ENCODE measurements around the gene ELOA2.

ELOA2 gene

GRCh38 chr18:47063096-47063495 is 27.7 kb upstream of the ELOA2 start:
- H3K27me3 ChIP-seq (ENCODE audit: control insufficient read depth, low read length), result no peaks in the 10 kb centered on the region
- no peak overlapping the region for H3K4me3 ChIP-seq (ENCODE audit: low read length)
- no peak overlapping the region for H3K27ac ChIP-seq (ENCODE audit: low read depth, low read length)
- H3K4me2 ChIP-seq (ENCODE audit: low read length), result no peak overlapping the region
- H3K9me2 ChIP-seq (replicated peaks; ENCODE audit: control insufficient read depth, low read length), result no peaks in the 10 kb centered on the region
- no peaks in the 10 kb centered on the region for H3K4me1 ChIP-seq (ENCODE audit: control insufficient read depth, low read length)
- H4K20me1 ChIP-seq (ENCODE audit: control insufficient read depth, insufficient read depth, low read depth, low read length), result no peaks in the 10 kb centered on the region
- no peaks in the 10 kb centered on the region for H3K79me2 ChIP-seq (ENCODE audit: control insufficient read depth, low read length)
- no peaks in the 10 kb centered on the region for H3F3A ChIP-seq (ENCODE audit: control insufficient read depth, insufficient read depth)
- peaks cover 4% of the 10 kb centered on the region; the same call in 1 of the 2 replicates for H3K36me3 ChIP-seq (ENCODE audit: control insufficient read depth, low read length)
- no peaks in the 10 kb centered on the region for H3K9me3 ChIP-seq (ENCODE audit: control insufficient read depth, insufficient read depth, low read length)
- TF ChIP-seq EZH2phosphoT487 (IDR thresholded peaks at IDR 0.05; ENCODE audit: borderline replicate concordance, low read length) (no peak), CTCF (IDR thresholded peaks at IDR 0.05; ENCODE audit: low read depth, low read length, poor library complexity, severe bottlenecking) (no peak)

GRCh38 chr18:47062471-47062870 is 27.1 kb upstream of the ELOA2 start:
- Histone ChIP-seq H3K36me3 (ENCODE audit: control insufficient read depth, low read length) (peaks cover 4% of the 10 kb centered on the region; the same call in 1 of the 2 replicates), H3K4me3 (ENCODE audit: low read length) (no peak overlapping the region), H3K27me3 (ENCODE audit: control insufficient read depth, low read length) (no peaks in the 10 kb centered on the region), H3K4me1 (ENCODE audit: control insufficient read depth, low read length) (no peaks in the 10 kb centered on the region), H3F3A (ENCODE audit: control insufficient read depth, insufficient read depth) (no peaks in the 10 kb centered on the region), H3K4me2 (ENCODE audit: low read length) (no peak overlapping the region), H3K9me2 (replicated peaks; ENCODE audit: control insufficient read depth, low read length) (no peaks in the 10 kb centered on the region), H3K27ac (ENCODE audit: low read depth, low read length) (no peak overlapping the region), H3K9me3 (ENCODE audit: control insufficient read depth, insufficient read depth, low read length) (no peaks in the 10 kb centered on the region), H3K79me2 (ENCODE audit: control insufficient read depth, low read length) (no peaks in the 10 kb centered on the region), H4K20me1 (ENCODE audit: control insufficient read depth, insufficient read depth, low read depth, low read length) (no peaks in the 10 kb centered on the region)
- no peak for TF ChIP-seq CTCF (IDR thresholded peaks at IDR 0.05; ENCODE audit: low read depth, low read length, poor library complexity, severe bottlenecking)

GRCh38 chr18:47054369-47054768 is 18.9 kb upstream of the ELOA2 start:
- Histone ChIP-seq H3K4me3 (ENCODE audit: low read length) (no peak overlapping the region), H3K36me3 (ENCODE audit: control insufficient read depth, low read length) (no peaks in the 10 kb centered on the region), H3F3A (ENCODE audit: control insufficient read depth, insufficient read depth) (no peaks in the 10 kb centered on the region), H3K9me2 (replicated peaks; ENCODE audit: control insufficient read depth, low read length) (no peaks in the 10 kb centered on the region), H3K4me1 (ENCODE audit: control insufficient read depth, low read length) (no peaks in the 10 kb centered on the region), H3K4me2 (ENCODE audit: low read length) (no peak overlapping the region), H4K20me1 (ENCODE audit: control insufficient read depth, insufficient read depth, low read depth, low read length) (no peaks in the 10 kb centered on the region), H3K79me2 (ENCODE audit: control insufficient read depth, low read length) (no peaks in the 10 kb centered on the region), H3K27me3 (ENCODE audit: control insufficient read depth, low read length) (no peaks in the 10 kb centered on the region), H3K9me3 (ENCODE audit: control insufficient read depth, insufficient read depth, low read length) (no peaks in the 10 kb centered on the region), H3K27ac (ENCODE audit: low read depth, low read length) (no peak overlapping the region)
- TF ChIP-seq CTCF (IDR thresholded peaks at IDR 0.05; ENCODE audit: low read depth, low read length, poor library complexity, severe bottlenecking) (no peak), EZH2phosphoT487 (IDR thresholded peaks at IDR 0.05; ENCODE audit: borderline replicate concordance, low read length) (no peak)

DNA sequence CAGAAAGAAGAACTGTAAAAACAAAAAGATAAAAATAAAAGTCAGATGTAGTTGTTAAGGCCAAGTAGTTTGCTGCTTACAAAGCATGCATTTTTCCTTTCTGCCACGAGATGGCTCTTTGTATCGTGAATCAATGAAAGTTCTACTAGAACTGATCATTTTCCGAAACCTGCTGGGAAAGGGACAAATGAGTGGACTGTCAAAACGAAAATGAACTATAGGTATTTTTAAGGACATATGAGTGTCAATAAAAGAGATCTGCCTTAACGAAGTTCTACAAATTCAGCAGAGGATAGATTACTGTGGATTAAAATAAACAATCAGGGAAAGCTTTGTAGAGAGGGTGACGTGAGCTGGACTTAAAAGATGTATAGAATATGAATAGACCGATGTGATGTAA is 15.0 kb upstream of the ELOA2 start:
- H3K4me2 ChIP-seq (ENCODE audit: low read length), result no peak overlapping the region

More for the DNA sequence above, 15.0 kb upstream of the ELOA2 start:
- no peaks in the 10 kb centered on the region for H3K27me3 ChIP-seq (ENCODE audit: control insufficient read depth, low read length)
- H3K9me2 ChIP-seq (replicated peaks; ENCODE audit: control insufficient read depth, low read length), result no peaks in the 10 kb centered on the region
- no peaks in the 10 kb centered on the region for H3K36me3 ChIP-seq (ENCODE audit: control insufficient read depth, low read length)
- no peaks in the 10 kb centered on the region for H4K20me1 ChIP-seq (ENCODE audit: control insufficient read depth, insufficient read depth, low read depth, low read length)
- H3K27ac ChIP-seq (ENCODE audit: low read depth, low read length), result no peak overlapping the region
- H3K4me3 ChIP-seq (ENCODE audit: low read length), result no peak overlapping the region
- H3K9me3 ChIP-seq (ENCODE audit: control insufficient read depth, insufficient read depth, low read length), result no peaks in the 10 kb centered on the region
- no peaks in the 10 kb centered on the region for H3K4me1 ChIP-seq (ENCODE audit: control insufficient read depth, low read length)
- no peaks in the 10 kb centered on the region for H3K79me2 ChIP-seq (ENCODE audit: control insufficient read depth, low read length)
- no peaks in the 10 kb centered on the region for H3F3A ChIP-seq (ENCODE audit: control insufficient read depth, insufficient read depth)
- TF ChIP-seq CTCF (IDR thresholded peaks at IDR 0.05; ENCODE audit: low read depth, low read length, poor library complexity, severe bottlenecking) (peak; percentile 54), EZH2phosphoT487 (IDR thresholded peaks at IDR 0.05; ENCODE audit: borderline replicate concordance, low read length) (no peak)

All from DOHH2 (cell line).